Esophagus (tissue), 2 donors: ENCODE results near the gene ETV6. TPM values are rescaled to one million over a fixed set of nuclear protein-coding genes. Genes with fewer than 3 reads are reported as not detected.
A peak's percentile ranks its signal among the peaks of the same experiment; 100 is the strongest.
"Not testable (repeated sequence)": the region's sequence is repeated elsewhere in the genome, so short reads cannot be mapped to it uniquely, and the experiment has no call there.

Experiments
- H3K27ac ChIP-seq, 2 donors: one replicate each; pipeline ENCODE4 v1.5.1; 2013; ENCODE audit warnings: low read depth in 2 of 2, mild to moderate bottlenecking in 2 of 2, inconsistent platforms in 1 of 2, low read length in 1 of 2, moderate library complexity in 1 of 2
- H3K27me3 ChIP-seq, 2 donors: one replicate each; pipeline ENCODE4 v1.6.1; 2013; ENCODE audit warnings: low read length in 2 of 2, control low read depth in 1 of 2, mild to moderate bottlenecking in 1 of 2; ENCODE audit not compliant: insufficient read depth in 2 of 2, control insufficient read depth in 1 of 2
- H3K36me3 ChIP-seq, 2 donors: one replicate each; pipeline ENCODE4 v1.6.1; 2013; ENCODE audit warnings: low read length in 1 of 2; ENCODE audit not compliant: control insufficient read depth in 2 of 2, insufficient read depth in 2 of 2
- H3K4me1 ChIP-seq, 2 donors: one replicate each; pipeline ENCODE4 v1.6.1; 2013; ENCODE audit warnings: low read length in 1 of 2; ENCODE audit not compliant: control insufficient read depth in 2 of 2, insufficient read depth in 2 of 2
- H3K4me3 ChIP-seq, 2 donors: one replicate each; pipeline ENCODE4 v1.5.1; 2013; ENCODE audit warnings: low read length in 2 of 2, mild to moderate bottlenecking in 2 of 2, low read depth in 1 of 2, moderate library complexity in 1 of 2
- H3K9me3 ChIP-seq, 2 donors: one replicate each; pipeline ENCODE4 v1.6.1; 2013; ENCODE audit warnings: mild to moderate bottlenecking in 2 of 2, low read depth in 1 of 2, low read length in 1 of 2, moderate library complexity in 1 of 2; ENCODE audit not compliant: control insufficient read depth in 2 of 2, insufficient read depth in 1 of 2
- WGBS, 2 donors: extraction: QIAGEN DNeasy Blood & Tissue Kit; methylation state at CpG; one replicate each; pipeline ENCODE4 v1.1.7; 2013; 5-methylcytosine and 5-hydroxymethylcytosine counted together
- polyA plus RNA-seq, 2 donors: library from polyadenylated mRNA; stranded (reverse); fragments of 200-250 nt; gene quantifications; one replicate each; pipeline ENCODE4 v1.2.3, GENCODE V29; 2013
- donor health status: healthy with polysubstance abuse.
- donor health status: Bipolar disorder and iron deficiency.

ETV6 gene
- polyA plus RNA-seq, 2 donors, result 5.4 to 5.6 TPM

DNA sequence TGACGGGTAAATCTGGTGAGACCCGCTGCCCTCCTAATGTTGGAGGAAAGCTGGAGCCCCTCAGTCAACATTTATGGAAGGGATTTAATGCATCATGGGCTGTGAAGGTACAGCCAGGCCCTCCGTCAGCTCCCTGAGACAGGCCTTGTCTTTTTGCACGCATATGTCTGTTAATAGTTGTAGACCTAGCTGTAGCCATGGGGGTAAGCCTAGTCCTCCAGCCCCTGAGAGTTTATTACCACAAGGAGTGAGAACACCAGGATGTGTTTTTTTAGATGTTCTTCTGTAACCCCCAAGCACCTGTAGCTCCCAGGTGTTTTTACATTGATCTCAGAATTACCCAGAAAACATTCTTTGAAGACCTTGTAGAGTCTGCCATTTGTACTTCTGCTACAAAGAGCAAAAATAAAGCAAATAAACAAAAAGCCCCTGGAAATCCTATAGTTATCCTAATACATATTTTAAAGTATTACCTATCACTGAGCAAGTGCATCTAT lies 25.5 kb downstream of the ETV6 start:
- Histone ChIP-seq H3K27me3 (no peaks in the 10 kb centered on the region), H3K4me1 (peaks cover 7 to 18% of the 10 kb centered on the region in 2 donors), H3K9me3 (no peaks in the 10 kb centered on the region), H3K27ac (peak overlapping the region; percentile 13 to 36), H3K4me3 (no peak overlapping the region), H3K36me3 (peaks cover 0 to 2% of the 10 kb centered on the region in 2 donors)
- 95 to 96% methylated on average over 4 of the region's 4 CpGs for WGBS, 2 donors

DNA sequence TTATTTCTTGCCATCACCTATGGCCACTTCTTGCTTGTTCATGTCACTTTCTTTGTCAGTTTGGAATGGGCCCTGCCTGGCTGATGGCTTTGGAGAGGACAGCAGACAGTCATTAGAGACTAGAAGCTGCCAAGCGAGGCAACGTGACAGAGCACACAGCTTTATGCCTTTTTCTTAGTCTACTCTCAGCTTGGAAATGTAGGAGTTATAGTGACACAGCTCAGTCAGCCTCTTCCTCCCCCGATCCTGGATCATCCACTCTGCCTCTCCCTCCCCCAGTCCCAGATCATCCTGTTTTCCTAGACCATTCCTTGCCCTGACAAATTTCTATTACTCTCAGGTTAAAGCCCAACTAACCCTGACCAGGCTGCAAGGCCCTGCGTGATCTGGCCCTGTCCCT lies 26.6 kb downstream of the ETV6 start:
- Histone ChIP-seq H3K36me3 (peaks cover 0 to 2% of the 10 kb centered on the region in 2 donors), H3K4me3 (no peak overlapping the region), H3K27me3 (no peaks in the 10 kb centered on the region), H3K4me1 (peaks cover 7 to 18% of the 10 kb centered on the region in 2 donors), H3K27ac (no peak overlapping the region), H3K9me3 (no peaks in the 10 kb centered on the region)
- 78 to 83% methylated on average over 4 of the region's 4 CpGs for WGBS, 2 donors

DNA sequence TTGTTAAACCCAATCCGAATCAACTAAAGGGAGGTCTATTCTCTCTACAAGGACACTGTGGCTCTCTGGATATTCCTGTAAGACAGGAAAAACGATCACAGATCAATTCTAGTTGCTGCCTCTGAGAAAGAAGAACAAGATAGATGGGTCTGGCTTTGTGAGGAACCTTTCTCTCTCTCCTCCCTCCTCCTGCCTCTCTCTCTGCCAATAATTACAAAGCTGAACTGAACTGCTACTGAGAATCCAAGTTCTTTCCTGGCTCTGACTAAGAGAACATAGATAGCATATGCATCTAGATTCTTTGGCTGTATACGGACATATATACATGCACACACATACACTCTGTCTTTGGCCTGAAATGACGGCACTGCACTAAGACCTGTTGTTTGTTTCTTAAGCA lies 27.6 kb downstream of the ETV6 start:
- WGBS, 2 donors, result 49 to 53% methylated on average over 4 of the region's 4 CpGs
- Histone ChIP-seq H3K27me3 (no peaks in the 10 kb centered on the region), H3K36me3 (peaks cover 0 to 2% of the 10 kb centered on the region in 2 donors), H3K9me3 (no peaks in the 10 kb centered on the region), H3K27ac (no peak overlapping the region), H3K4me3 (no peak overlapping the region), H3K4me1 (peaks cover 7 to 18% of the 10 kb centered on the region in 2 donors)

DNA sequence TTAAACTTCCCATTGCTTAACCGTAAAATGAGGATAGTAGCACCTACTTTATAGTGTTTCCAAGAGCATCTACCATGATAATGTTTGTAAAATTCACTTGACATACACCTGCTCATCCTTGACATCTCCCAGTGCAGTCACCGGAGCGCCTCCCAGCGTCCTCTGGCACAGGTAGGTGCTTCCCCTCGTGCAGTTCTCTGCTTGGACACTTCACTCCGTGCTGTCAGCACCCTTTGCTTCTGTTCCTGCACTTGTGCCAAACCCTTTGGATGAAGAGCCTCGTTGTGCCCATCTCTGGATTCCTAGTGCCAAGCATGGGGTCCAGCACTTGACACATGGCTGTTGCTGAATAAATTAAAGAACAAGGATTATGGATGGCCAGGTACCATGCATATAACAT lies 28.3 kb downstream of the ETV6 start:
- Histone ChIP-seq H3K9me3 (no peaks in the 10 kb centered on the region), H3K4me1 (peaks cover 7 to 17% of the 10 kb centered on the region in 2 donors)
- WGBS, 2 donors, result 90 to 91% methylated on average over 7 of the region's 7 CpGs

DNA sequence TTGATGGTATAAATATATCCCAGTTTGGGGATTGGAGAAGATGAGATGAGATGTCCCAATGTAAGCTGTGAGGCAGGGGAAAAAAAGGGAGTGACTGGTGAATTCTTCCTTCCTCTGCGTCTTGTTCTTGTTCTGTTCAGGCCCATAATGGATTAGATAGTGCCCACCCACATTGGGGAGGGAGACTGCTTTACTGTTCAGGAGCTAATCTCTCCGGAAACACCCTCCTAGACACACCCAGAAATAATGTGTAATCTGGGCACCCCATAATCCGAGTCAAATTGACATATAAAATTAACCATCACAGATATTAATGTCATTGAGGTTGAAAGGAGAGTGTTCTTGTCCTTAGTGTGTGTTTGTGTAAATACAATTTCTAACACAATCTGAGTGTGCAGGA lies 29.3 kb downstream of the ETV6 start:
- Histone ChIP-seq H3K4me3 (no peak overlapping the region), H3K9me3 (no peaks in the 10 kb centered on the region), H3K4me1 (peaks cover 4 to 13% of the 10 kb centered on the region in 2 donors), H3K27ac (no peak overlapping the region), H3K27me3 (no peaks in the 10 kb centered on the region), H3K36me3 (peaks cover 0 to 2% of the 10 kb centered on the region in 2 donors)
- WGBS, 2 donors, result 81 to 88% methylated on average over 3 of the region's 3 CpGs

More for the DNA sequence above, 28.3 kb downstream of the ETV6 start:
- no peak overlapping the region for H3K27ac ChIP-seq
- no peaks in the 10 kb centered on the region for H3K27me3 ChIP-seq
- peaks cover 0 to 2% of the 10 kb centered on the region in 2 donors for H3K36me3 ChIP-seq
- no peak overlapping the region for H3K4me3 ChIP-seq

DNA sequence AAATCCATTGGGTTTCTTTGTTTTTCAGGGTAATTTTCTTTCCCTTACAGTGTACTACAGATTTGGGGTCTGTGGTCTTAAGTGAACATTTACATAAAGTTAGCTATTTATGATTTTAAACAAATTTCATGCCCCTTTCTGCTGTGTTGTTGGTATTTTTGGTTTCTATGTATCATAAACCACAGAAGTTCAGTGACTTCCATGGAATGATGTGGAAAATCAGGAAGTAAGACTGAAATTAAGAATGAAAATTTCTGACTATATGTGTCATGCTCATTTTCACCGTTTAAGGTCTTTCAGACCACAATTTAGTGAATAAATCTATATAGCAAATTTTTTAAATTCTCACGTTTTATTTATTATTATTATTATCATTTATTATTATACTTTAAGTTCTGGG lies 31.7 kb downstream of the ETV6 start:
- H3K27ac ChIP-seq, result no peak overlapping the region
- H3K36me3 ChIP-seq, result peaks cover 0 to 2% of the 10 kb centered on the region in 2 donors
- WGBS, 2 donors, result 65 to 88% methylated on average over 2 of the region's 2 CpGs
- no peaks in the 10 kb centered on the region for H3K9me3 ChIP-seq
- peaks cover 2 to 4% of the 10 kb centered on the region in 2 donors for H3K4me1 ChIP-seq
- no peak overlapping the region for H3K4me3 ChIP-seq
- H3K27me3 ChIP-seq, result no peaks in the 10 kb centered on the region

DNA sequence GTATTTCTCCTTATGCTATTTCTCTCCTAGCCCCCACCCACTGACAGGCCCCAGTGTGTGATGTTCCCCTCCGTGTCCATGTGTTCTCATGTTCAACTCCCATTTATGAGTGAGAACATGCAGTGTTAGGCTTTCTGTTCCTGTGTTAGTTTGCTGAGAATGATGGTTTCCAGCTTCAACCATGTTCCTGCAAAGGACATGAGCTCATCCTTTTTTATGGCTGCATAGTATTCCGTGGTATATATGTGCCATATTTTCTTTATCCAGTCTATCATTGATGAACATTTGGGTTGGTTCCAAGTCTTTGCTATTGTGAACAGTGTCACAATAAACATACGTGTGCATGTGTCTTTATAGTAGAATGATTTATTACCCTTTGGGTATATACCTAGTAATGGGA lies 32.2 kb downstream of the ETV6 start:
- not testable (repeated sequence) for H3K36me3 ChIP-seq, H3K4me3 ChIP-seq, H3K9me3 ChIP-seq, H3K27ac ChIP-seq, H3K4me1 ChIP-seq, H3K27me3 ChIP-seq
- 90 to 93% methylated on average over 3 of the region's 3 CpGs for WGBS, 2 donors

DNA sequence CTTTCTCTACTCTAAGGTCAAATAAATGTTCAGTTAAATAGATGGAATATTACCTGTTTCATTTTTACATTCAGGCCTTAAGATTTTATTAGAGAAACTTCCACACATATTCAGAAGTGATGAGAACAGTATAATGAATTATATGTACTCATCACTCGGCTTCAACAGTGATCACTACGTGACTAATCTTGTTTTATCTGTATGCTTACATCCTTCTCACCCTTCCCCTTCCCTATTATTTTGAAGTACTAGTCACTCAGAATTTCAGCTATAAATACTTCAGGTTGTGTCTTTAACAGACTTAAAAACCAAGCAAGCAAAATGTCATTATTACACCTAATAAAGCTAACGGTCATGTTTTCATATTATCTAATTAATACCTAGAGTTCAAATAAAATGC lies 34.9 kb downstream of the ETV6 start:
- Histone ChIP-seq H3K9me3 (no peaks in the 10 kb centered on the region), H3K4me3 (no peak overlapping the region), H3K4me1 (peaks cover 0 to 3% of the 10 kb centered on the region in 2 donors), H3K36me3 (no peaks in the 10 kb centered on the region), H3K27ac (no peak overlapping the region), H3K27me3 (no peaks in the 10 kb centered on the region)
- 47 to 62% methylated on average over 3 of the region's 3 CpGs for WGBS, 2 donors

DNA sequence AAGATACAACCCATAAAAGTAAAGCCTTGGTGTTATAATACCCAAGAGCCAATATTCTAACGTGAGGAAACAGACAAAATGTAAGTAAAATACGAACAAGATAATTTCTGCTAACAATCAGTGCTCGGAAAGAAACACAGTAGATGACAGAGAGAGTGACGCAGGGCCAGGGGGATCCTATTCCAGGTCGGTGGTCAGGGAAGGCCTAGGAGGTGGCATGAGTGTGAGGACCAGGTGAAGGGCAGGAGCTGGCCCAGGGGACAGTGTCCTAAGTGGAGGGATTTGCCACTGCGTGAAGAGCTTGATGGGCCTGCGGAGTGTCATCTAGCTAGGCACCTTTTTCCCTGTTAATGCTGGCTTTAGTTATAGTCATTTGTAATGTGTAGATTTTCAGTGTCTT lies 35.3 kb downstream of the ETV6 start:
- Histone ChIP-seq H3K4me3 (no peak overlapping the region), H3K27ac (no peak overlapping the region), H3K36me3 (no peaks in the 10 kb centered on the region), H3K9me3 (no peaks in the 10 kb centered on the region), H3K4me1 (peaks cover 0 to 3% of the 10 kb centered on the region in 2 donors), H3K27me3 (no peaks in the 10 kb centered on the region)
- 89 to 92% methylated on average over 7 of the region's 7 CpGs for whole genome bisulfite sequencing, 2 donors

DNA sequence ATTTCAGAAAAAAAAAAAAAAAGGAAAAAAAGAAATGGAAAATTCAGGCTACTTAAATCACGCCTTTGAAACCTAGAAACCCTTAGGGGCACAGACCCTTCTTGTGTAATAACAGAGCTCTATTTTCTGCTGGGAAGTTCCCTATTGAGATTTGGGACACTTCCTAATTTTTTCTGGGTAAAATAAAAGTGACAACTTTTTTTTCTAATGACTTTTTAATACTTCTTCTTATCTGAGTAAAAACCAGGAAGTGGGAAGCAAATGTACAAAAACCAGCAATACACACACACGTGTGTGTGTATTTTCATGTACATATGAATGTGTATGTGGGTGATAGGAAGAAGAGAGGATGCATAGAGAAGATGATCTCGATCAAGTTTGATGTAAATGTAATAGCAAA lies 35.8 kb downstream of the ETV6 start:
- H3K4me1 ChIP-seq, result peaks cover 0 to 3% of the 10 kb centered on the region in 2 donors
- H3K27ac ChIP-seq, result no peak overlapping the region
- no peaks in the 10 kb centered on the region for H3K9me3 ChIP-seq
- no peaks in the 10 kb centered on the region for H3K27me3 ChIP-seq
- WGBS, 2 donors, result 71 to 76% methylated on average over 3 of the region's 3 CpGs
- no peak overlapping the region for H3K4me3 ChIP-seq
- no peaks in the 10 kb centered on the region for H3K36me3 ChIP-seq
